Nucleus accumbens (tissue), 56 donors: ENCODE measurements around the gene FAM89B.
"Not testable (repeated sequence)": the region's sequence is repeated elsewhere in the genome, so short reads cannot be mapped to it uniquely, and the experiment has no call there.

Experiments used
- DNase-seq, 56 donors: peaks; one replicate each; lab custom pipeline; 2025; lab: John Stamatoyannopoulos, UW

FAM89B gene

DNA sequence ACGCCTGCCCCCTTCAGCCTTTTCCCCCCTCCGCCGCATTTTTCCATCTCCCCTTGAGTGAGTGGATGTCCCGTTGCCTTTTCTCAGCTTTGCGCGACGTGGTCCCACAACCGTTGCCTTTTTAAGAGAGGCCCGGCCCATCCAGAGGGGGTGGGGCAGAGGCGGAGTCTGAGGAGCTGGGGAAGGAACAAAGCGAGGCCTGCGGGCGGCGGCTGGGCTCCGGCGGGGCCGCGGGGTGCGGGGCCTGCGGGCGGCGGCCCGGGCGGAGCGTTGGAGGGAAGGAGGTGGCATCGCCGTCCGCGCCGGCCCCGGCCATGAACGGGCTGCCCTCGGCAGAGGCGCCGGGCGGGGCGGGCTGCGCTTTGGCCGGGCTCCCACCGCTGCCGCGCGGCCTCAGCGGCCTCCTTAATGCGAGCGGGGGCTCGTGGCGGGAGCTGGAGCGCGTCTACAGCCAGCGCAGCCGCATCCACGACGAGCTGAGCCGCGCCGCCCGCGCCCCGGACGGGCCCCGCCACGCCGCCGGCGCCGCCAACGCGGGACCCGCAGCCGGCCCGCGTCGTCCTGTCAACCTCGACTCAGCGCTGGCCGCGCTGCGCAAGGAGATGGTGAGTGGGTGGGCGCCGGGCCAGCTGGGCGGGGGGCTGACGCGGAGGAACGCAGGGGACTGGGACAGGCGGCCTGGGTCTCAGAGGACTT, at the start of gene FAM89B:
Gene FAM89B, plus strand, starts transcription at position 183 of the 696 bp plus-strand sequence. Its CDS starts 132 bp downstream, at position 315.
- peak in 54 of 56 donors; percentile 23 to 95 (median 80) for DNase-seq

DNA sequence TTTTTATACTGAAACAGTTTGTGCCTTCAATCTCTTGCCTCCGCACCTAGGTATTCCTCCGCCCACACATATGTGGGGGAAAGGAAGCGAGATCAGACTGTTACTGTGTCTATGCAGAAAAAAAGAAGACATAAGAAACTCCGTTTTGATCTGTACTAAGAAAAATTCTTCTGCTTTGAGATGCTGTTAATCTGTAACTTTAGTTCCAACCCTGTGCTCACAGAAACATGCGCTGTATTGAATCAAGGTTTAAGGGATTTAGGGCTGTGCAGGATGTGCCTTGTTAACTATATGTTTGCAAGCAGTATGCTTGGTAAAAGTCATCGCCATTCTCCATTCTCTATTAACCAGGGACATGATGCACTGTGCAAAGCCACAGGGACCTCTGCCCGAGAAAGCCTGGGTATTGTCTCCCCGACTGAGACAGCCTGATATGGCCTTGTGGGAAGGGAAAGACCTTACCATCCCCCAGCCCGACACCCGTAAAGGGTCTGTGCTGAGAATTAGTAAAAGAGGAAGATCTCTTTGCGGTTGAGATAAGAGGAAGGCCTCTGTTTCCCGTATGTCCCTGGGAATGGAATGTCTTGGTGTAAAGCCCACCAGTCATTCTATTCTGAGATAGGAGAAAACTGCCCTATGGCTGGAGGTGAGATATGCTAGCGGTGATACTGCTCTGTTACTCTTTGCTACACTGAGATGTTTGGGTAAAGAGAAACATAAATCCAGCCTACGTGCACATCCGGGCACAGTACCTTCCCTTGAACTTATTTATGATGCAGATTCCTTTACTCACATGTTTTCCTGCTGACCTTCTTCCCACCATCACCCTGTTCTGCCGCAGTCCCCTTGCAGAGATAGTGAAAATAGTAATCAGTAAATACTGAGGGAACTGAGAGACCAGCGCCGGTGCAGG, 49.4 kb upstream of the FAM89B start:
- peak in 21 of 56 donors; percentile 8 to 73 (median 35) for DNase-seq

DNA sequence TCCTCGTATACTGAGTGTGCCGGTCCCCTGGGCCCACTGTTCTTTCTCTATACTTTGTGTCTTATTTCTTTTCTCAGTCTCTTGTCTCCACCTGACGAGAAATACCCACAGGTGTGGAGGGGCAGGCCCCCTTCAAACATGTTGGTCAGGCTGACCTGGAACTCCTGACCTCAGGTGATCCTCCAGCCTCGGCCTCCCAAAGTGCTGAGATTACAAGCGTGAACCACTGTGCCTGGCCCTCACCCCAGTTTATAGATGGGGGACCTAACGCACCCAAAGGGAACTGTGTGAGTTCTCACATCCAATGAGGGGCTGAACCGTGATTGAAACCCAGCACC, 48.7 kb upstream of the FAM89B start:
- not testable (repeated sequence) for DNase-seq

DNA sequence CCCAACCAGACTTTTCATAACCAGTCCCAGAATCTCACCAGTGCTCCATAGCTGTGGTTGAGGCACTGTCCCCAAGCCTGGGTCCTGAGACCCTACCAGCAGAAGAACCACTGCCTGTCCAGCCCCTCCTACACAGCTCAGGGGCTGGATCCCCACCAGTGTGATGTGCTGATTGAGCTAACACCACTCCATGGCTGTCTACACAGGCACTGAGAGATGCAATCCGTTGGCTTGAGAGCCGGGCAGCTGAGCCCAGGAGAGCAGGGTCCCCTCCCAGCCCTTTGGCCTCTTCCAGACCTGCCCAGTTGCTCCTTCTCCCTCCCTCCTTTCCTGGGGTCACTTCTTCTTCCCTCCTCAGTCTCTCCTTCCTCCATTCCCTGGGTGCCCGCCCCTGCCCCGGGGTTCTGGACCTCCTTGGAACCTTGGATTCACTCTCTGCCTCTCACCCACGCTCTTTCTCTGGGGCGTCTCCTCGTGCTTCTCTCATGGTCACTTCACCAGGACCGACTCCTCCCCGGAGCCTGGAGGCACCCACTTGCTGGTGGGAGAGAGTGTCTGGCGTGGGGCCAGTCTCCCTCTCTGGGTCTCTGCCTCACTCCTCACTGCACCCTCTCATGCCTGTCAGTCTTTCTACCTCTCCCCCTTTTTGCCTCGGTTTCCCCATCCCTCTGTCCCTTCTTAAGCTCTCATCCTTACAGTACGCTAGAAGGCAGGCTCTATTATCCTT, 48.2 kb upstream of the FAM89B start:
- peak in 9 of 56 donors; percentile 18 to 43 (median 38) for DNase-seq

DNA sequence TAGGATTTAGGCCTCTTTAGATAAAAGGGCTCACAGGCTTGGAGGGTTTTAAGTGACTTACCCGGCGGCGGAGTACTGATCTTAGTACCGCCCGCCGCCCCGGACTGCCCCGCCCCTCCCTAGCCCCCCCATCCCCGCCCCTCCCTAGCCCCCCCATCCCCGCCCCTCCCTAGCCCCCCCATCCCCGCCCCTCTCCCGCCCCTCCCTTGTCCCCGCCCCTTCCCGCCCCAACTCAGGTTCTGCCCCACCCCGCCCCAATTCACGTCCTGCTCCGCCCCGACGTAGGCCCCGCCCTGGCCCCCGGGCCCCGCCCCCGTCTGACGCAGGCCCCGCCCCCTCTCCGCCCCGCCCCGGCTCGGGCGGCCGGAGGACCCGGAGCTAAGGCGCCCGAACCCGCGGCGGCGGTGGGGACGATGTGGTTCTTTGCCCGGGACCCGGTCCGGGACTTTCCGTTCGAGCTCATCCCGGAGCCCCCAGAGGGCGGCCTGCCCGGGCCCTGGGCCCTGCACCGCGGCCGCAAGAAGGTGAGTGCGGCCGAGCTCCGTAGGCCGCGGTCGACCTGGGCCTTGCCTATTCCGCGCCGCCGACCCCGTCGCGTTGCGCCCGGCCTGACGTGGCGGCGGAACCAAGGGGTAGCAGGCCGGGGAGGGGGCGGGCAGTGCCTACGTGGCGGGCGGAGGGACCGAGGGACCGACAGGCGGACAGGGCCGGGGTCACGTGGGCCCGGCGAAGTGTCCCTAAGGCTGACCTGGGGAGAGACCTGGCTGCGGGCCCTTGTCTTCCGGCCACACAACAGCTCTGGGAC, 47.4 kb upstream of the FAM89B start, which contains the start of gene SCYL1:
Gene SCYL1, plus strand, starts transcription at position 343 of the 805 bp plus-strand sequence. Its CDS starts 71 bp downstream, at position 414.
- peak in 53 of 56 donors; percentile 28 to 93 (median 79) for DNase-seq

DNA sequence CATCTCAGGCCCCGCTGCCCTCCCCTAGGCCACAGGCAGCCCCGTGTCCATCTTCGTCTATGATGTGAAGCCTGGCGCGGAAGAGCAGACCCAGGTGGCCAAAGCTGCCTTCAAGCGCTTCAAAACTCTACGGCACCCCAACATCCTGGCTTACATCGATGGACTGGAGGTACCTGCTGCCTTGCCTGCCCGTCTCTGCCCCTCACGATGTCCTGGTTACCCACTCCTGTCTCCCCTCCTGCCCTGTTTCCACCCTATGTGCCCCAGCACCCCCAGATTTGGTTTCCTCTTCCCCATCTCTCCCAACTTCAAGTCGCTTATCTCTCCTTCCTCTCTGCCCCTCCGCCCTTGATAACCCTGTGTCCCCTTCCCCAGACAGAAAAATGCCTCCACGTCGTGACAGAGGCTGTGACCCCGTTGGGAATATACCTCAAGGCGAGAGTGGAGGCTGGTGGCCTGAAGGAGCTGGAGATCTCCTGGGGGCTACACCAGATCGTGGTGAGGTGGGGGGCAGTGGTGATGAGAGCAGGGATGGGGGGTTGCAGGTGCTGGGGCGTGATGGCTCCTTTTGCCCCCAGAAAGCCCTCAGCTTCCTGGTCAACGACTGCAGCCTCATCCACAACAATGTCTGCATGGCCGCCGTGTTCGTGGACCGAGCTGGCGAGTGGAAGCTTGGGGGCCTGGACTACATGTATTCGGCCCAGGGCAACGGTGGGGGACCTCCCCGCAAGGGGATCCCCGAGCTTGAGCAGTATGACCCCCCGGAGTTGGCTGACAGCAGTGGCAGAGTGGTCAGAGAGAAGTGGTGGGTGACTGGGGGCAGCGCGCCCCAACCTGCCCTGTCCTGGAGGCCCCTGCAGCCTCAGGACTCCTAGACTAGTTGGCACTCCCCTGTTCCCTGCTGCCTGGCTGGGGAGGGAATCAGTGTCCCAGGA, 46.5 kb upstream of the FAM89B start:
- DNase-seq, result no peak

DNA sequence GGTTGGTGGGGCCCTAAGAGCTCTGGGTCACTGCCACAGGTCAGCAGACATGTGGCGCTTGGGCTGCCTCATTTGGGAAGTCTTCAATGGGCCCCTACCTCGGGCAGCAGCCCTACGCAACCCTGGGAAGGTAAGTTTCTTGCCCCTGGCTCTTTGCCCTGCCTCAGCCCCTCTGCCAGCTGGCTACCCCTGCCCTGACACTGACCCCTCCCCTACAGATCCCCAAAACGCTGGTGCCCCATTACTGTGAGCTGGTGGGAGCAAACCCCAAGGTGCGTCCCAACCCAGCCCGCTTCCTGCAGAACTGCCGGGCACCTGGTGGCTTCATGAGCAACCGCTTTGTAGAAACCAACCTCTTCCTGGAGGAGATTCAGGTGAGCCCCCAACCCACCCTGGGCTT, 45.6 kb upstream of the FAM89B start:
- no peak for DNase-seq

DNA sequence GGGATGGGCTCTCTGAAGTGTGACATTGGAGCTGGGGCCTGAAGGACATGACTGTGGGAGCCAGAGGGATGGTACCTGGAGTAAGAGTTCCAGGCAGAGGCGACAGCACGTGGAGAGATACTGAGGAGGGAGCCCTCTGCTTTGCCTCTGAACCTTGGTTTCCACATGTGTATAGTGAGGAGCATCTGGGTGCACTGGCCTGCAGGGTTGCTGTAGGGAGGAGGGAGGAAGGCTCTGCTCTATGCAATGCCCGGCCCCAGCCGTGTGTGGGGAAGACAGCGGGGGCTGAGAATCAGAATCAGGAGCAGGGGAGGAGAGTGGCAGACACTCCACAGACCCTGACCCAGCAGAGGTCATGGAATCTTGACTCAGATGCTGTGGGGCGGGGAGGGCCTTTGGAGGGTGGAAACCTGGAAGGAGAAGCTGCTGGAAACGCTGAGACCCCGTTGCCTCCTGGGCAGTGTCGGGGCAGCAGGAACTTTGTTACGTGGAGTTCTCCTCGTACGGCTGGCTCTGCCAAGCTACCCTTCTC, 43.5 kb upstream of the FAM89B start:
- DNase-seq, result no peak

DNA sequence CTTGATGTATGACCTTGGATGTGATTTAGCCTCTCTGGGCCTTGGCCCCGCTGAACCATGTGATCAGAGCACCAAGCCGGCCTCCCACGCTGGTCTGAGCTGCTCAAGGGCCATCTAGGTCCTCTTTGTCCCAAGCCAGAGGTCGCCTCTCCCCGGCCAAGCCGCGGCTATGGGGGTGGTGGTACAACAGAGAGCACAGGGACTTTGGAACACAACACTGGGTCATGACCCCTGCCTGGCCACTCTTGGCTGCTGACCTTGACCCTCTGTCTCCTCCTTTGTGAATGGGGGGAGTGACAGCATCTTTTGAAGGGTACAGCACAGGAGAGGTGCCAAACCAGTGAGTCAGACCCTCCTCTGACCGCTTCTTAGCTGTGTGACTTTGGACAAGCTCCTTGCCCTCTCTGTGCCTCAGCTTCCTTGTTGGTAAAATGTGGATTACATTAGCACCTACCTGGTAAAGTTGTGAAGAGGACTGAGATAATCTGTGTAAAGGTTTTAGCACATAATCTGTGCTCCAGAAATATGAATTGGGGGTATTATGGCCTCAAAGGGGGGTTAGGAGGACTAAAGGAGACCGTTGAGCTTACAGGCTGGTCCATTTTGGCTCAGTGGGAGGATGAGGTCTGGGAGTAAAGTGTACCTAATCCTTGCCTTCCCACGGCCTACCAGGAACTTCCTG, 42.7 kb upstream of the FAM89B start:
- DNase-seq, result no peak

DNA sequence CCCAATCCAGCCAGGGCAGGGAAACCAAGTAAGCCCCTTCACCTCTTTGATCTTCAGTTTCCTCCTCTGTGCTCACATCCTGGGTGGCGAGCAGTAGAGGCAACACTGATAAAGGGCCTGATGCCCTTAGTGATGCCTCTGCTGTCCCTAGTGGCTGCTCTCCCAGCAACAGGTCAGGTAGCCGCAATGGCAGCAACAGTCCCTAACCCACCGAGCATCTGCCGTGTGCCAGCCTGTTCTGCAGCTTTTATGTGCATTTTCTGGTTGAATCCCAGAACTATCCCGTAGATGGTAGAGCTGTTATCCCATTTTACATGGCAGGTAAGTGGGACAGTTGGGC, 42.2 kb upstream of the FAM89B start:
- DNase-seq, result no peak

DNA sequence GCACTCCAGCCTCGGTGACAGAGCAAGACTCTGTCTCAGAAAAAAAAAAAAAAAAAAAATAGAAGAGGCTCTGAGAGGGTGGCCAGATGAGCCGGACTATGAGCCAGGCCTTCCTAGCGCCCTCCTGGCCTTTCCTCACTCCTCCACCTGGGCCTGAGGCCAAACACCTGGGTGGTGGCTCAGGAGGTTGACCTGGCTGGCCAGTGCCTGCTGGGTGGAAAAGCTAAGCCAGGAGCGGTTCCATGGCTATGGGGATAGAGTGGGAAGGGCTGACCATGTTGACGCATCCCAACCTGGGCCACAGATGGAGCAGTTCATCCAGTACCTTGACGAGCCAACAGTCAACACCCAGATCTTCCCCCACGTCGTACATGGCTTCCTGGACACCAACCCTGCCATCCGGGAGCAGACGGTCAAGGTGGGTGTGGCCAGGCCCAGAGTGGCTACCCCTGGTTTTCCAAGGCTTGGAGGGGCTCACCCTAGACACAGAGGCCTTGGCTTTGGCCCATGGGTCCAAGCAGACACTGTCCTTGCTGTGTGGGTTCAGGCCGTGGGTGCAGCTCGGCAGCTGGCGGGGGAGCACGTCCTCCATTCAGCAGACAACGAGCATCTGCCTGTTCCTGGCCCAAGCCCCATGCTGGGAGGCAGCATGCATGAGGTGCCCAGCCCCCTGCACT, 39.8 kb upstream of the FAM89B start:
- DNase-seq, result no peak

DNA sequence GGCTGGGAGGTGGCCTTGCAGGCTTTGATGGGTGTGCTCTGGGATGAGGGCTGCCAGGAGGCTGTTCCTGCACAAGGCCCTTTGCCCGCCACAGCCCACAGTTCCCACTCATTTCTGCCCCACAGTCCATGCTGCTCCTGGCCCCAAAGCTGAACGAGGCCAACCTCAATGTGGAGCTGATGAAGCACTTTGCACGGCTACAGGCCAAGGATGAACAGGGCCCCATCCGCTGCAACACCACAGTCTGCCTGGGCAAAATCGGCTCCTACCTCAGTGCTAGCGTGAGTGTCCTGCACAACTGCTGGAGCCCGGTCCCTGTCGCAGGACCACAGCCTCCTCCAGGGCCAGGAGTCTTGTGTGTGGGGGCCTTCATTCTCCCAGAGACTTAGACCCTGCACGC, 37.2 kb upstream of the FAM89B start:
- no peak for DNase-seq

DNA sequence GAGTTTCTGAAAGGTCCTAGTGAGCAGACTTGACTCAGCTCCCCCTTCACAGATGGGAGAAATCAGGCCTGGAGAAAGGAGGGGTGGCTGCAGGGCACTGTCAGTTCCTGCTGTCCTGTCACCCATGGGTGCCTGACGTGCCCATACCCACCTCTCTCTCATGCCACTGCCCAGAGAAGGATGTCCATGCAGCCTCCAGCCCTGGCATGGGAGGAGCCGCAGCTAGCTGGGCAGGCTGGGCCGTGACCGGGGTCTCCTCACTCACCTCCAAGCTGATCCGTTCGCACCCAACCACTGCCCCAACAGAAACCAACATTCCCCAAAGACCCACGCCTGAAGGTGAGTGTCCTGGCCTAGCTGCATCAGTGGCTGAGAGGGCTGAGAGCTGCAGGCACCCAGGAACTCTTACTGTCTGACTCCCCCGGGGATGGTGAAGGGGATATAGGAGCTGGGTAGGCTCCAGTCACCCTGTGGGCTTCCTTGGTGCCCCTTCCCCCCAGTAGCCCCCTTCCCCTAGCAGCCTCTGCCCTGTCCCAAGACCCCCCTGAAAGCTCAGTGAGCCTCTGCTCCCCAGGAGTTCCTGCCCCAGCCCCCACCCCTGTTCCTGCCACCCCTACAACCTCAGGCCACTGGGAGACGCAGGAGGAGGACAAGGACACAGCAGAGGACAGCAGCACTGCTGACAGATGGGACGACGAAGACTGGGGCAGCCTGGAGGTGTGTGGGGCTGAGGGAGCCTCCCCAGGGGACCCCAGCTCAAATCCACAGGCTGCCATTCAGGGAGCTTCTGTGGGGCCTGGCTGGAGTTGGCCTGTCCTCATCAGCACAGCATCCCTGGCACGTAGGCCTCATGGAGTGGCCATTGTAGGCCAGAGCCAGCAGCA, 35.7 kb upstream of the FAM89B start:
- no peak for DNase-seq

DNA sequence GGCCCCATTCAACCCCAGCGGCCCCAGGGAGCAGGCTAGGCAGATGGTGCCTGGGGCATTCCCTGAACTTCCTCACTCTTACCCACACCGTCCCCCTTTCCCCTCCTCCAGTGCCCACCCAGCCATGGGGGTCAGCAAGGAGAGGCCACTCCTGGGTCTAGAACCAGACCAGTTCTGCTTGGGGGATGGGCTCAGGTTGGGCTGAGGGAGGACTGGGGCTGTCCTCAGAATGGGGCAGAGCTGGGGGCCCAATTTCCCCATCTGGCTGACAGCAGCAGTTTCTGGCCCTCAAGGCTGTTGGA, 35.1 kb upstream of the FAM89B start:
- no peak for DNase-seq

DNA sequence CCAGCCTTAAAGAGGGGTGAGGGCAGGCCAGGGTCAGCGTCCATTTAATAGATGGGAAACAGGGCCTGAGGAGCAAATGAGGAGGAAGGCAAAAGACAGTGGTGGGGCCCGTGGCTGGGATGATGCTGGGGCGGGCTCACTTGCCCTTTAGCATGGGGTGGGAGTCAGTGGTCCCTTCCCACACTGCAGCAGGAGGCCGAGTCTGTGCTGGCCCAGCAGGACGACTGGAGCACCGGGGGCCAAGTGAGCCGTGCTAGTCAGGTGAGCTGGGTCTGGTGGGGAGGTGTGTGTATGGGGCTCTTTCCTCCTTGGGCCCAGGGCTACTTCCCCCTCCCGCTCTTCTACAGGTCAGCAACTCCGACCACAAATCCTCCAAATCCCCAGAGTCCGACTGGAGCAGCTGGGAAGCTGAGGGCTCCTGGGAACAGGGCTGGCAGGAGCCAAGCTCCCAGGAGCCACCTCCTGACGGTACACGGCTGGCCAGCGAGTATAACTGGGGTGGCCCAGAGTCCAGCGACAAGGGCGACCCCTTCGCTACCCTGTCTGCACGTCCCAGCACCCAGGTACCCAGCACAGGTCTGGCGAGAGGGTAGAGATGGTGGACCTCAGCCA, 34.6 kb upstream of the FAM89B start:
- no peak for DNase-seq

DNA sequence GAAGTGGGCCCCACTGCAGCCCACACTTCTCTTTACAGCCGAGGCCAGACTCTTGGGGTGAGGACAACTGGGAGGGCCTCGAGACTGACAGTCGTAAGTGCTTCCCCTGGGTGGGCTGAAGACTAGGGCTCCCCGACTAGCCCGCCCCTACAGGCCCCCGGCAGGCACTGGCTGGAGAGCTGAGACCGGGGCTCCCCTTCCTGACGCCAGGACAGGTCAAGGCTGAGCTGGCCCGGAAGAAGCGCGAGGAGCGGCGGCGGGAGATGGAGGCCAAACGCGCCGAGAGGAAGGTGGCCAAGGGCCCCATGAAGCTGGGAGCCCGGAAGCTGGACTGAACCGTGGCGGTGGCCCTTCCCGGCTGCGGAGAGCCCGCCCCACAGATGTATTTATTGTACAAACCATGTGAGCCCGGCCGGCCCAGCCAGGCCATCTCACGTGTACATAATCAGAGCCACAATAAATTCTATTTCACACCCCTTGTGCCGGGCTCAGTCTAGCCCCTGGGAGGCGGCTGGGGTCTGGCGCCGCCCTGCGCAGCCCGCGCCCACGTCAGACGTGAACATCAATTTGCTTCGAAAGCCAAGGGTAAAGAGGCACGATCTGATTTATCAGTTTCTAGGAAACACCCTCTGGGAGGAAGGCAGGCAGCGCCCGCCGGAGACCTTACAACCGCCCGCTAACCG, 34.0 kb upstream of the FAM89B start:
- DNase-seq, result no peak
